Fibroblast of skin of abdomen (primary cell): ENCODE measurements around the gene NECTIN1.

Experiments
- DNase-seq: peaks from one replicate; pipeline ENCODE4 v3.0.0-alpha.2; 2013

The NECTIN1 gene

DNA sequence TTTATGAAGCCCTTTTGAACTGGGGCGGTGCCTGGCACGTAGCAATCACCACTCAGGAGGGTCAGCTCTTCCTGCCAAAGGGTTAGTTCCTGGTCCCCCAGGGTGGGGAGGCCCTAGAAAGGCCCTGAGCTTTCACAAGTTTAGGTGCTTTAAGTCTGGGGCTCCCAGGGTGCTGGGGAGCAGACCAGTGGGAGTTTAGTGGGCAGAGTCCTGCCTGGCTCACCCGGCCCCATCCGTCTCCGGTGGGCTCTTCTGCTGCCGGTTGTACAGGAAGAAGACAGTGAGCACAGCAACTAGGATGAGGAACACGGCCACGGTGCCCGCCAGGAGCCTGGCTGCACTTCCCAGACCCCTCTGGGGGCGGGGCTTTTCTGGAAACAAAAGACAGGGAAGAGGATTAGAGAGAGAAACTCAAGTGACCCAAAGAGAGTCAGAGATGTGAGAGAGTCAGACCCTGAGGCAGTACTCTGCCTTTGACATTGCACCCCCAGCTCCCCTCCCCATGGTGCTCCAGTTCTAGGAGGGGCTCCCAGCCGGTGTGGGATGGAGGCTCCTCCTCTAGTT, 89.3 kb downstream of the NECTIN1 start:
- DNase-seq, result no peak

GRCh38 chr11:119638851-119639250, 90.1 kb downstream of the NECTIN1 start:
- no peak for DNase-seq

GRCh38 chr11:119637481-119637880, 91.5 kb downstream of the NECTIN1 start:
- no peak for DNase-seq

- DNase-seq, result no peak
These were observed 93.2 kb downstream of the NECTIN1 start for GRCh38 chr11:119635776-119636175.

GRCh38 chr11:119635041-119635740, 93.8 kb downstream of the NECTIN1 start:
- DNase-seq, result no peak

DNA sequence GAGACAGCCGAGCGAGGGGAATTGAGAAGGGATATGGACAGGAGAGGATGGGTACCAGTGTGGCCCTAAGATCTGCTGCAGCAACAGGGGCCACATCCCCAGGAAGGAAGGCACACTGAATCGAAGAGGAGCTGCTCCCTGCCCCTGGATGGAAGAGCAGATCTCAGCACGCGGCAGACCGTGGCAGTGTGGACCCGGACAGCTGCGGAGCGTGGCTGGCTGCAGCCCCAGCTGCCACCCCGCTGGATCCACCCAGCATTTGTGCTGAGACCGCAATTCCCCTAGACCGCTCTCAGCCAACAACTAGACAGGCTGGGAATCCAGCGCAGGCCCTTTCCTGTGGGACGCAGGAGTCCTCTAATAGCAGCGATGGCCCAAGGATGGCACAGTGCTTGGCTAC, 94.7 kb downstream of the NECTIN1 start:
- no peak for DNase-seq

DNA sequence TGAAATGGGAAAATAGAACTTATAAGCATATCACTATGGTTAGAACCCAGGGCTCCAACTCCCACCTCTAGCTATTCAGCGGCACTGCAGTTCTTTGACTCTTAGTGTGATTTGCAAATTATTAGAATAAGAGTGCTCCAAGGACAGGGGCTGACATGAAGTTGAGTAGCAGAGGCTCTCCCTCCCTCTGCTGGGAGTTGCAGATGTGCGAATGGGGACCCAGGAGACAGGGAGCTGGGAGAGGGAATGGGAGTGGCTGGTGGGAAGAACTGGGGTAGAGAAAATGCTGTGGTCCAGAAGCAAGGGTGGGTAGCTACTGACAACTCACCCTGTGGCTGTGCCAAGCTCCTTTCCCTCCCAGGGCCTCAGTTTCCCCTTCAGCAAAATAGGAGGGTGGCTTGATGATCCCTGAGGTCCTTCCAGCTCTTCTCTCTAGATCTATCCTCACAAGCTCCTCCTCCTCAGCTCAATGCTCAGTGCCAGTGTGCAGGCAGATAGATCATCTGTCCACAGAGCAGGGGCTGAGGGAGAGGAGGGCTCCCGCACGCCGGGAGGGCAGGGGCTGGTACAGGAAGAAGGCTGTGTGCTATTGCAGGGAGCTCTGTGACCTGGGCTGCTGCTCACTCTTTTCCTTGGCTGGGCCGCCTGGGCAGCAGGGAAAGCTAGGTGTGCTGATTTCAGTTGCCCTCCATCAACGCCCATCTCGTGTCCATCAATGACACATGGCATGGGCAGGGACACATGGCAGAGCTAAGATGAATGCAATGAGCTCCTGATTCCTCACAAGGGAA, 99.0 kb downstream of the NECTIN1 start:
- DNase-seq, result no peak

- no peak for DNase-seq
These were observed 99.9 kb downstream of the NECTIN1 start for GRCh38 chr11:119629085-119629484.

GRCh38 chr11:119627286-119627685, 101.7 kb downstream of the NECTIN1 start:
- no peak for DNase-seq

DNA sequence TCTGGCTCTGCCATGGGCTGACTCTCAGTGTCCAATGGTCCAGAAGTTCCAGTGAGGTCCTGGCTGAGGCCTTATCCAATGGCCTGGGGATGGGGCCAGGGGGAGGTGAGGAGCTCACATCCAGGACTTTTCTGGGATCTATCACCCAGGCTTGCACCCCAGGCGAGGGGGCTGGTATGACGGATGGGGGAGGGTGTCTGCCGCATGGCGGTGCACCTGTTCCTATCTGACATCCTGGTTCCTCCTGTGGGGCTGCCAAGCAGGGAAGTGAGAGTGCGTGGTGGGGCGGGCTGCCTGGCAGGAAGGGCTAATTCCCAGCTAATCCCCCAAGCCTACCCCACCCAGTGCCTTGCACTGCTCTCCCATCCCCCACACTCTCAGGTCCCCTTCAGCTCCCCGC, 102.1 kb downstream of the NECTIN1 start:
- DNase-seq, result no peak

GRCh38 chr11:119626197-119626841, 102.7 kb downstream of the NECTIN1 start:
- no peak for DNase-seq

- no peak for DNase-seq
These were observed 103.6 kb downstream of the NECTIN1 start for GRCh38 chr11:119625206-119625978.

- DNase-seq, result no peak
These were observed 104.4 kb downstream of the NECTIN1 start for GRCh38 chr11:119624629-119625028.

DNA sequence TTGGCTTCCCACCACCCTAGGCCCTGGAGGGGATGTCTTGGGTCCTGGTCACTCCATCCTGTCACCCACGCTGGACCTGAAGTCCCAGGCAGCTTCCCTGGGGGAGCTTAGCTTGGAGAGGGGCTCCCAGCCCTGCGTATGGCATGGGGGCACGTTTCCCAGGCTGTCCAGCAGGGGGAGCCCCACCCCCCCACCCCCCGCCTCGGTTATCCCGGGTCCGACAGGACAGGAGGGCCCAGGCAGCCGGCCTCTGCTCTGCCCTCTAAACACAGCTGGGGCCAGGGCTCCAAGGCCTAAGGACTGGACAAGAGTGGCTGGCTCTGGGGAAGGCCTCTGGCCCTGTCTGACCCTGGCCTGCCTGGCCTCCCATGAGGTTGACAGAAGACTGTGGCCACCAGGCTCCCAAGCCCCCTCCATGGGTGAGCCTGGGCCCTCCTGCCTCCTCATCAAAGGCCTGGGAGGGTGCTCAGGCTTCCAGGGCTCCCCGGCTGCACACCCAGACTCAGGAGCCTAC, 104.8 kb downstream of the NECTIN1 start:
- DNase-seq, result no peak

DNA sequence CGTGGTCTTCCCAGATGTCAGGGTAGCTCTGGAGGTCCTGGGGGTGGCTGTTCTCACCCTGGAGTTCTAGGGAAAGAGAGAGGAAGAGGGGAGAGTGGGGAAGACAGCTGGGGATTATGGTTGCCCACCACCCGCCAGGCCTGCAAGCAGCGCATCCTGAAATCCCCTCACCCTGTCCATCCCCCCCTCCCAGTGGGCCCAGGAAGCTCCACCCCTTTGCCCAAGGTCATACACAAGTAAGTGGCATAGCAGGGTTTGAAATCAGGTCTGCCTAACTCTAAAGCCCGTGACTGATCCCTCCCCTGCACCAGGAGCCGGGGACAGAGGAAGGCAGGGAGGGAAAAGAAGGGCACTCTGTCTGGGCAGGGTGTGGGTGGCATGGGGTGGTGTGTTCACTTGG, 105.3 kb downstream of the NECTIN1 start:
- no peak for DNase-seq

- no peak for DNase-seq
These were observed 106.4 kb downstream of the NECTIN1 start for GRCh38 chr11:119622454-119623143.

DNA sequence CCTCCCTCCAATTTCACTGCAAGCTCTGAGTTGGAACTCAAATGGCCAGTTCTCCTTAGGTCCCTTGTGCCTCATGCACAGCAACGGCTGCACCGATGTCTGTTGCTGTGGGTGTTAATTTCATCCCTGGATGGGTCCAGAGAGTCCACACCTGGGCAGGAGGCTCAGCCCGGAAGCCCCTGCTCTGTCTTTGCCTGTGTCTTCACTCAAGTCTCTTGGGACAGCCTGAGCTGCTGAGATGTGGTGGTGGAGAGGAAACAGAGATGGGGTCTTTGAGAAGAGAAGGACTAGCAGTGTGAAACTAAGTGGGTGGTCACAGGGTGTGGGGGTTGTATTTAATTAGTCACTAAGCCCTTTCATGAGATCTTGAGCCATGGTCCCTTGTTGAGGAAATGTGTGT, 109.3 kb downstream of the NECTIN1 start:
- no peak for DNase-seq

- DNase-seq, result no peak
These were observed 110.6 kb downstream of the NECTIN1 start for GRCh38 chr11:119618208-119618909.

GRCh38 chr11:119617340-119617713, 111.7 kb downstream of the NECTIN1 start:
- DNase-seq, result peak; percentile 5

GRCh38 chr11:119616586-119617339, 112.2 kb downstream of the NECTIN1 start:
- no peak for DNase-seq
